NCI-H69 (cell line): ENCODE measurements around the gene GRAMD1B.

Experiments used
- DNase-seq: peaks from one replicate; lab custom pipeline; 2025; lab: John Stamatoyannopoulos, UW

Gene GRAMD1B

GRCh38 chr11:123475469-123475868 lies 45.4 kb downstream of the GRAMD1B start:
- peak; percentile 76 for DNase-seq

GRCh38 chr11:123477205-123477907 lies 47.3 kb downstream of the GRAMD1B start:
- DNase-seq: peak; percentile 31

GRCh38 chr11:123478352-123478987 lies 48.4 kb downstream of the GRAMD1B start:
- DNase-seq: peak; percentile 88

GRCh38 chr11:123479048-123479837 lies 49.2 kb downstream of the GRAMD1B start:
- DNase-seq: no peak

GRCh38 chr11:123480290-123480815 lies 50.3 kb downstream of the GRAMD1B start:
- DNase-seq: no peak

- DNase-seq: no peak
Observed at GRCh38 chr11:123480882-123481281, 50.8 kb downstream of the GRAMD1B start.

GRCh38 chr11:123481640-123482039 lies 51.6 kb downstream of the GRAMD1B start:
- no peak for DNase-seq

GRCh38 chr11:123482218-123482617 lies 52.1 kb downstream of the GRAMD1B start:
- DNase-seq: no peak

- DNase-seq: no peak
Observed at GRCh38 chr11:123483058-123483457, 53.0 kb downstream of the GRAMD1B start.

- no peak for DNase-seq
Observed at GRCh38 chr11:123483466-123483865, 53.4 kb downstream of the GRAMD1B start.

- DNase-seq: no peak
Observed at GRCh38 chr11:123484448-123484847, 54.4 kb downstream of the GRAMD1B start.

GRCh38 chr11:123487157-123487744 lies 57.2 kb downstream of the GRAMD1B start:
- peak; percentile 12 for DNase-seq

- peak; percentile 10 for DNase-seq
Observed at GRCh38 chr11:123490527-123490926, 60.5 kb downstream of the GRAMD1B start.

- peak; percentile 64 for DNase-seq
Observed at GRCh38 chr11:123491241-123491640, 61.2 kb downstream of the GRAMD1B start.

GRCh38 chr11:123493349-123494063 lies 63.4 kb downstream of the GRAMD1B start:
- DNase-seq: peak; percentile 70

GRCh38 chr11:123494195-123495050 lies 64.4 kb downstream of the GRAMD1B start:
- peak; percentile 37 for DNase-seq

GRCh38 chr11:123504401-123504800 lies 74.3 kb downstream of the GRAMD1B start:
- DNase-seq: peak; percentile 26

GRCh38 chr11:123505546-123506299 lies 75.7 kb downstream of the GRAMD1B start:
- DNase-seq: peak; percentile 48

GRCh38 chr11:123507043-123507442 lies 77.0 kb downstream of the GRAMD1B start:
- DNase-seq: no peak
